ENCODE results near the gene FAM120B. TPM values are rescaled to one million over a fixed set of nuclear protein-coding genes. Genes with fewer than 3 reads are reported as not detected.

Gene FAM120B
- total RNA-seq, 1 experiment from 2014 or later, result 15.2 TPM

DNA sequence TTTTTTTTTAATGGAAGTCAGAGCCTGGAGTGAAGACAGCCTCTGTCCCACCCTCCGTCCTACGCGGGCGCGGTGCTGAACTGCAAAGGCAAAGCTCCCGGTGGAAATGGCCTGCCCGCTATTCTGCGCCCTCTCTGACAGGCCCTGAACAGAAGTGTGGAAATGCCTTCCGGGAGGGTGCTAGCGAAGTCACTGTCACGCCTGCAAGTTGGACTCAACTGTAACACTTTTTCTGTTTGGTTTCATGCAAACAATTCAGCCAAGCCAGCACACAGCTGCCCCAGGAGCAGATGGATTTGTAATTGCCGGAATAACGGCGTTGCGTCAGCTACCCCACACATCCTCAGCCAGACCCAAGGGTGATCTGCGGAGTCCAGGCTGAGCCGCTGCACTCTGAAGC is 138.9 kb downstream of the FAM120B start:
- CTCF ChIA-PET, result interaction anchor here (0.7 to 0.9 kb wide), 2 partner anchors 71 to 72 kb away, joined by 3 to 5 read pairs; no protein-coding TSS in a partner anchor
- Mint-ChIP-seq H3K4me1 (no peaks in the 10 kb centered on the region), H3K36me3 (no peaks in the 10 kb centered on the region), H3K27me3 (ENCODE audit: low read depth) (no peaks in the 10 kb centered on the region), H3K9me3 (no peaks in the 10 kb centered on the region), H3K27ac (no peak overlapping the region), H3K4me3 (no peak overlapping the region)
- TF ChIP-seq TEAD1 (CRISPR knock-in tag; IDR thresholded peaks at IDR 0.05) (no peak), ZBTB21 (CRISPR knock-in tag; IDR thresholded peaks at IDR 0.05; ENCODE audit: borderline replicate concordance) (no peak), SP1 (CRISPR knock-in tag; conservative IDR thresholded peaks at IDR 0.05) (no peak), ZNF138 (CRISPR knock-in tag; conservative IDR thresholded peaks at IDR 0.05) (no peak), ZNF671 (CRISPR knock-in tag; IDR thresholded peaks at IDR 0.05) (no peak), ETV6 (CRISPR knock-in tag; IDR thresholded peaks at IDR 0.05) (no peak), HMGA2 (CRISPR knock-in tag; IDR thresholded peaks at IDR 0.05) (no peak), NFYB (CRISPR knock-in tag; conservative IDR thresholded peaks at IDR 0.05; ENCODE audit: low read depth) (no peak), GRHL2 (CRISPR knock-in tag; IDR thresholded peaks at IDR 0.05; ENCODE audit: insufficient replicate concordance, severe bottlenecking) (no peak), CREM (CRISPR knock-in tag; IDR thresholded peaks at IDR 0.05) (no peak), FOXK1 (CRISPR knock-in tag; IDR thresholded peaks at IDR 0.05) (no peak), ZNF416 (CRISPR knock-in tag; IDR thresholded peaks at IDR 0.05) (no peak), RELA (CRISPR knock-in tag; IDR thresholded peaks at IDR 0.05; ENCODE audit: borderline replicate concordance) (no peak), ELF4 (CRISPR knock-in tag; IDR thresholded peaks at IDR 0.05; ENCODE audit: low read depth) (no peak), NR1H2 (CRISPR knock-in tag; IDR thresholded peaks at IDR 0.05) (no peak), ZNF232 (CRISPR knock-in tag; IDR thresholded peaks at IDR 0.05) (no peak), ZNF121 (CRISPR knock-in tag; IDR thresholded peaks at IDR 0.05) (no peak), SOX15 (CRISPR knock-in tag; IDR thresholded peaks at IDR 0.05) (no peak)
- TF ChIP-seq, protein P1, sequence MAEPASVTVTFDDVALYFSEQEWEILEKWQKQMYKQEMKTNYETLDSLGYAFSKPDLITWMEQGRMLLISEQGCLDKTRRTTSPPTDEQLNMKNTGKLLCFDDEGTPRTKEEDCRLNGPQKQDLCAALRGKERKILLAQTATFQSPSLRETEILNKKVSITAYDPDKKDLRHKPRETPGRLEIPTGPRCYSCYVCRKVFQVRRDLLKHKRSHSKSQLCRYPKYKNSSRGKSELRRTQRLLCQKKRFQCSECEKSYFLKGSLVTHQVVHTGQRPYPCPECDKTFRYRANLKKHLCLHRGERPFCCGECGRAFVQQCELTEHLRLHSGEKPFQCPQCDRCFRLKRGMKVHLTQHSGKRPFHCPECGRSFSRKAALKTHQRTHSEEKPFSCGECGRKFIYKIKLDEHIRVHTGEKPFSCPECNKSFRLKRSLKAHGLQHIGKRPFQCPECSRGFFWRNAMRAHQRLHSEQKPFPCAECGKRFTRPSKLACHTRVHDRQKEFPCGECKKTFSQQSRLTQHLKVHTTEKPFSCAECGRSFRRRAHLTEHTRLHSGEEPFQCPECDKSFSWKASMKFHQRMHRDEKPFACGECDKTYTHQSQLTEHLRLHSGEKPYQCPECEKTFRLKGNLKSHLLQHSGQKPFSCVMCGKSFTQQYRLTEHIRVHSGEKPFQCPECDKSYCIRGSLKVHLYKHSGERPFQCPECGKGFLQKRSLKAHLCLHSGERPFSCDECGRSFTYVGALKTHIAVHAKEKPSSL (CRISPR knock-in tag; conservative IDR thresholded peaks at IDR 0.05), result no peak
- TF ChIP-seq, protein P2, sequence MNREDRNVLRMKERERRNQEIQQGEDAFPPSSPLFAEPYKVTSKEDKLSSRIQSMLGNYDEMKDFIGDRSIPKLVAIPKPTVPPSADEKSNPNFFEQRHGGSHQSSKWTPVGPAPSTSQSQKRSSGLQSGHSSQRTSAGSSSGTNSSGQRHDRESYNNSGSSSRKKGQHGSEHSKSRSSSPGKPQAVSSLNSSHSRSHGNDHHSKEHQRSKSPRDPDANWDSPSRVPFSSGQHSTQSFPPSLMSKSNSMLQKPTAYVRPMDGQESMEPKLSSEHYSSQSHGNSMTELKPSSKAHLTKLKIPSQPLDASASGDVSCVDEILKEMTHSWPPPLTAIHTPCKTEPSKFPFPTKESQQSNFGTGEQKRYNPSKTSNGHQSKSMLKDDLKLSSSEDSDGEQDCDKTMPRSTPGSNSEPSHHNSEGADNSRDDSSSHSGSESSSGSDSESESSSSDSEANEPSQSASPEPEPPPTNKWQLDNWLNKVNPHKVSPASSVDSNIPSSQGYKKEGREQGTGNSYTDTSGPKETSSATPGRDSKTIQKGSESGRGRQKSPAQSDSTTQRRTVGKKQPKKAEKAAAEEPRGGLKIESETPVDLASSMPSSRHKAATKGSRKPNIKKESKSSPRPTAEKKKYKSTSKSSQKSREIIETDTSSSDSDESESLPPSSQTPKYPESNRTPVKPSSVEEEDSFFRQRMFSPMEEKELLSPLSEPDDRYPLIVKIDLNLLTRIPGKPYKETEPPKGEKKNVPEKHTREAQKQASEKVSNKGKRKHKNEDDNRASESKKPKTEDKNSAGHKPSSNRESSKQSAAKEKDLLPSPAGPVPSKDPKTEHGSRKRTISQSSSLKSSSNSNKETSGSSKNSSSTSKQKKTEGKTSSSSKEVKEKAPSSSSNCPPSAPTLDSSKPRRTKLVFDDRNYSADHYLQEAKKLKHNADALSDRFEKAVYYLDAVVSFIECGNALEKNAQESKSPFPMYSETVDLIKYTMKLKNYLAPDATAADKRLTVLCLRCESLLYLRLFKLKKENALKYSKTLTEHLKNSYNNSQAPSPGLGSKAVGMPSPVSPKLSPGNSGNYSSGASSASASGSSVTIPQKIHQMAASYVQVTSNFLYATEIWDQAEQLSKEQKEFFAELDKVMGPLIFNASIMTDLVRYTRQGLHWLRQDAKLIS (CRISPR knock-in tag; IDR thresholded peaks at IDR 0.05; ENCODE audit: borderline replicate concordance), result no peak
- POLR2A ChIA-PET, result no interaction called here
- DNase-seq (ENCODE audit: low spot score) (no peak), ATAC-seq (no peak)

DNA sequence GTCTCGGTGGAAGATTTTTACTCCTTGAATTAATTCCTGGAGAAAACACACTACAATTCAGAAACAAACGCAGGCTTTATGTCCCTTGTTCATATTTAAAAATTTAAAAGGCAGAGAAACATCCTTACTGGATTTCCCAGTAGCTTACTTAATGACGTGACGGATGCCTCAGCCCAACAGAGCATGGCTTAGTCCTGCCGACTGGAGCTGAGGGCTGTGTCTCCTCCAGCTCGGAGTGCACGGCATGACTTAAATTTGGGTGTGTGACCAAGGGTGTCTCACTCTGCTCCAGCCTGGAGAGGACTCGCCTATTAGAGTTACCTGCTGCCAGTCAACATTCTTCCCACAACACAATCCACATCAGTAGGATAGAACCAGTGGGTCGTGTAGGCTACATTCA is 139.4 kb downstream of the FAM120B start:
- Mint-ChIP-seq H3K4me3 (no peak overlapping the region), H3K9me3 (no peaks in the 10 kb centered on the region), H3K4me1 (no peaks in the 10 kb centered on the region), H3K27me3 (ENCODE audit: low read depth) (no peaks in the 10 kb centered on the region), H3K36me3 (no peaks in the 10 kb centered on the region), H3K27ac (no peak overlapping the region)
- CTCF ChIA-PET, result interaction anchor here (0.9 kb wide), 1 partner anchor 71 kb away, joined by 3 read pairs; no protein-coding TSS in a partner anchor
- TF ChIP-seq RELA (CRISPR knock-in tag; IDR thresholded peaks at IDR 0.05; ENCODE audit: borderline replicate concordance), result no peak
- TF ChIP-seq, protein P3, sequence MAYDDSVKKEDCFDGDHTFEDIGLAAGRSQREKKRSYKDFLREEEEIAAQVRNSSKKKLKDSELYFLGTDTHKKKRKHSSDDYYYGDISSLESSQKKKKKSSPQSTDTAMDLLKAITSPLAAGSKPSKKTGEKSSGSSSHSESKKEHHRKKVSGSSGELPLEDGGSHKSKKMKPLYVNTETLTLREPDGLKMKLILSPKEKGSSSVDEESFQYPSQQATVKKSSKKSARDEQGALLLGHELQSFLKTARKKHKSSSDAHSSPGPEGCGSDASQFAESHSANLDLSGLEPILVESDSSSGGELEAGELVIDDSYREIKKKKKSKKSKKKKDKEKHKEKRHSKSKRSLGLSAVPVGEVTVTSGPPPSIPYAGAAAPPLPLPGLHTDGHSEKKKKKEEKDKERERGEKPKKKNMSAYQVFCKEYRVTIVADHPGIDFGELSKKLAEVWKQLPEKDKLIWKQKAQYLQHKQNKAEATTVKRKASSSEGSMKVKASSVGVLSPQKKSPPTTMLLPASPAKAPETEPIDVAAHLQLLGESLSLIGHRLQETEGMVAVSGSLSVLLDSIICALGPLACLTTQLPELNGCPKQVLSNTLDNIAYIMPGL (CRISPR knock-in tag; IDR thresholded peaks at IDR 0.05), result no peak
- ATAC-seq (no peak), DNase-seq (ENCODE audit: low spot score) (no peak)
- POLR2A ChIA-PET, result no interaction called here

Measured in WTC11 (cell line).